ENCODE data around the gene POLD4.

The POLD4 gene

DNA sequence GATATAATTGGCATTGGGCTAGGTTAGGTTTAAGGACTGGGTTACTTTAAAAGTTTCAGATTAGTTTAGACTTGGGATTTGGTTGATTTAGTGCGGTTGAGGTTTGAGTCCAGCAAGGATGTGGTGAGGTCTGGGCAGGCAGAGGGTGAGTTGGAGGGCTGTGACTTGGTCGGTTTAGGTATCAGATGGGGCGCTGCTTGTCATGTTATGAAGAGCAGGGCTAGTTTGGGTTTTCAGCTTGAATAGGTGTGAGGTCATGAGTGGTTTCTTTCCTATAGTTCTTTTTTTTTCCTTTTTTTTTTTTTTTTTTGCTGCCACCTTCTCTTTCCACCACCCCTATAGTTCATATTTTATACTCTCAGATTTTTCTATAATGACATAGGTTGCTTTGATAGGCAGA is 15.3 kb upstream of the POLD4 start:
- no peak for DNase-seq (ENCODE audit: low read depth)
- TF ChIP-seq, protein P1, sequence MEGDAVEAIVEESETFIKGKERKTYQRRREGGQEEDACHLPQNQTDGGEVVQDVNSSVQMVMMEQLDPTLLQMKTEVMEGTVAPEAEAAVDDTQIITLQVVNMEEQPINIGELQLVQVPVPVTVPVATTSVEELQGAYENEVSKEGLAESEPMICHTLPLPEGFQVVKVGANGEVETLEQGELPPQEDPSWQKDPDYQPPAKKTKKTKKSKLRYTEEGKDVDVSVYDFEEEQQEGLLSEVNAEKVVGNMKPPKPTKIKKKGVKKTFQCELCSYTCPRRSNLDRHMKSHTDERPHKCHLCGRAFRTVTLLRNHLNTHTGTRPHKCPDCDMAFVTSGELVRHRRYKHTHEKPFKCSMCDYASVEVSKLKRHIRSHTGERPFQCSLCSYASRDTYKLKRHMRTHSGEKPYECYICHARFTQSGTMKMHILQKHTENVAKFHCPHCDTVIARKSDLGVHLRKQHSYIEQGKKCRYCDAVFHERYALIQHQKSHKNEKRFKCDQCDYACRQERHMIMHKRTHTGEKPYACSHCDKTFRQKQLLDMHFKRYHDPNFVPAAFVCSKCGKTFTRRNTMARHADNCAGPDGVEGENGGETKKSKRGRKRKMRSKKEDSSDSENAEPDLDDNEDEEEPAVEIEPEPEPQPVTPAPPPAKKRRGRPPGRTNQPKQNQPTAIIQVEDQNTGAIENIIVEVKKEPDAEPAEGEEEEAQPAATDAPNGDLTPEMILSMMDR (conservative IDR thresholded peaks at IDR 0.05; ENCODE audit: low read length) = no peak
- H3K4me3 ChIP-seq (ENCODE audit: low read length) = no peak overlapping the region

DNA sequence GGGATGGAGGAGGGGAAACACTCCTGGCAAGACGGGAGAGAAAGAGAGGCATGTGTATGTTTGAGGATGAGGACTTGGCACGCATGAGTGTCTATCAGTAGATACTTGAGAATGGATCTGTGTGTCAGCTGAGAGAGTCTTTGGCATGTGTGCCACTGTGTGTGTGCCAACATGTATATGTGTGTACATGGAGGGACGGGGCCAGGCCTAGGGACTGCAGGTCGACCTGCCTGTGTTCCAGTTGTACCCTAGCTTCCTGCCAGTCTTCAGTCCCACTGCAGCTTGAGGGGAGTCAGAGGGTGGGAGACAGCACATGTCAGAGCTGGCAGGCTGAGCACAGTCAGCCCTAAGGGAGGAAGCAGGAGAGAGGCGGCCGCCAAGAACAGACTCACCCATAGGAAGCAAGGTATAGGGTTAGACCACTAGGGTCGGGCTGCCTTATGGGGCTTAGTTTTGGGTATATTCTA is 14.4 kb upstream of the POLD4 start:
- TF ChIP-seq, protein P1 (conservative IDR thresholded peaks at IDR 0.05; ENCODE audit: low read length) = no peak
- DNase-seq (ENCODE audit: low read depth) = no peak
- no peak overlapping the region for H3K4me3 ChIP-seq (ENCODE audit: low read length)

DNA sequence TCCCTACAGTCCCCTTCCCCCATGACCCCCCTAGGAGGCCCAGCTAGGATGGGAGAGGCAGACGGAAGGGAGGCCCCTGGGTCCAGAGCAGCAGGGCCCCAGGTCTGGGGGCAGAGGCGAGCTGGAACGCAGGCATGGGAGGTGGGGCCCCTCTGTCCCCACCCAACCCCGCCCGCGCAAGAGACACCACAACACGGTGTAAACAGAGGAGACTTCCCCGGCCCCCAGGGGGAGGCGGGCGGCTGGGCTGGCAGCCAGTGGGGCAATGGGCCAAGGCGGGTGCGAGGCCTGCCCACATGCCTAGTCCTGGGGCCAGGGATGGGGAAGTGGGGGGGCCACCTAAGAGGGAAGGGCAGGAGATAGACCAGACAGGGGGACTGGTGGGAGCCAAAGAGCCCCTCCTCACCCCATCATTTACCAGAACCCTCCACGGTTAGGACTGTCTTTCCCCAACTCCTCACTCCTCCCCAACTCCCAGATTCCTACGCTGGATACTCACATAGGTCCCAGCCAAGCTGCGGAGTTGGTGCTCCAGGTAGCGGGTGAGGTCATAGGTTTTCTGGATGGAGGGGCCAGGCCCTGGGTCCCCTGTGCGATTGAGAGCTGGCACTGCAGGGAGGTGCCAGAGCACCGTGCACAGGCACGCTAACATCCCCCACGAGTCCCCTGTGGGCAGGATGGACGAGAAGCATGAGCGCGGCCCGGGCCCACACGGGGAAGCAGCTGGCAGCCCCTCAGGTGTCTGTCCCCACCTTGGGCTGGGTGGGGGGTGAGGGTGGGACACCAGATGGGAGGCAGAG is 13.8 kb upstream of the POLD4 start:
- DNase-seq (ENCODE audit: low read depth) = no peak
- TF ChIP-seq, protein P1 (conservative IDR thresholded peaks at IDR 0.05; ENCODE audit: low read length) = no peak
- H3K4me3 ChIP-seq (ENCODE audit: low read length) = no peak overlapping the region

DNA sequence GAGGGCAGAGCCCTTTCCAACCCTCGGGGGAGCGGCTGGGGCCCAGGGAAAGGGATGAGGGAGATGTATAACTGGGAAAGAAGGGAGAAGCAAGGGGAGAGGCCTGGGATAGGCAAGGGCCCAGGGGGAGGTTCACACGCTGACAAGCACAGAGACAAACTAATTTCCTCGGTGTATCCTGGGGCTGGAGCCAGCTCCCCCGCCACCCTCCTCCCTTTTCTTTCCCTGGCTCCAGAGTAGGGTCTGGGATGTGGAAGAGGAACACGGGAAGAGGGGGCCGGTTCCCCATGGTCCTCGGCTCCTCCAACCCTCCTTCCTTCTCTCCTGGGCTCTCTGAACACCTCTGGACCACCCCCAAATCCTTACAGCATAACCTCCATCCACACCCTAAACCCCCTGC is 13.2 kb upstream of the POLD4 start:
- H3K4me3 ChIP-seq (ENCODE audit: low read length) = no peak overlapping the region
- TF ChIP-seq, protein P1 (conservative IDR thresholded peaks at IDR 0.05; ENCODE audit: low read length) = no peak
- no peak for DNase-seq (ENCODE audit: low read depth)

DNA sequence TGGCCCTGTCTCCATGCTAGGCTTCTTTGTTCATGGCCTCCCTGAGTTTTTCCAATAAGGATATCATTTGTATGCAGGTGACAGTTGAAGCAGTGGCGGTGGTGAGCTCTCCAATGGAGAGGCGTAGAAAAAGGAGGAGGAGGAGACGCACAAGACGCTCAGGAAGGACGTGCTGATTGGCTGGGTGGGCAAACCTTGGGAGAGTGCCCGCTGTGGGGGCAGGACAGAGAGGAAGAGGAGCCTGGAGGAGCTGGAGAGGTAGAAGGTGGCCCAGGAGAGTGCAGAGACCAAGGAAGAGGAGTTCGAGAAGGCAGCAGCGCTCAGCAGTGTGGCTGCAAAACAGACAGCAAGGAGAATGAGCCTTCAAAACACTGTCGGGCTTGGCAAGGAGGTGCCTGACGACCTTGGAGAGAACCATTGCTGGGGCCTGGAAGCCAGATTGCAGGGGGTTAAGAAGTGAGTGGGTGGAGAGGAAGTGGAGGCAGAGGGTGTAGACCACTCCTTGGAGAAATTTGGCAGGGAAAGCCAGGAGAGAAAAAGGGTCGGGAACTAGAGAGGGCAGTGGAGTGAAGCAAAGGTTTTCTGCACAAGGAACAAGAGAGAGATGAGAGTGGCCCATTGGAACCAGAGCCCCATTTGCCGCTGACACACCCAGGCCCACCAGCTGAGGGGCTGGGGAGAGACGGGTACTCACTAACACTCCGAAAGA is 12.5 kb upstream of the POLD4 start:
- no peak for DNase-seq (ENCODE audit: low read depth)
- TF ChIP-seq, protein P1 (conservative IDR thresholded peaks at IDR 0.05; ENCODE audit: low read length) = no peak
- H3K4me3 ChIP-seq (ENCODE audit: low read length) = no peak overlapping the region

DNA sequence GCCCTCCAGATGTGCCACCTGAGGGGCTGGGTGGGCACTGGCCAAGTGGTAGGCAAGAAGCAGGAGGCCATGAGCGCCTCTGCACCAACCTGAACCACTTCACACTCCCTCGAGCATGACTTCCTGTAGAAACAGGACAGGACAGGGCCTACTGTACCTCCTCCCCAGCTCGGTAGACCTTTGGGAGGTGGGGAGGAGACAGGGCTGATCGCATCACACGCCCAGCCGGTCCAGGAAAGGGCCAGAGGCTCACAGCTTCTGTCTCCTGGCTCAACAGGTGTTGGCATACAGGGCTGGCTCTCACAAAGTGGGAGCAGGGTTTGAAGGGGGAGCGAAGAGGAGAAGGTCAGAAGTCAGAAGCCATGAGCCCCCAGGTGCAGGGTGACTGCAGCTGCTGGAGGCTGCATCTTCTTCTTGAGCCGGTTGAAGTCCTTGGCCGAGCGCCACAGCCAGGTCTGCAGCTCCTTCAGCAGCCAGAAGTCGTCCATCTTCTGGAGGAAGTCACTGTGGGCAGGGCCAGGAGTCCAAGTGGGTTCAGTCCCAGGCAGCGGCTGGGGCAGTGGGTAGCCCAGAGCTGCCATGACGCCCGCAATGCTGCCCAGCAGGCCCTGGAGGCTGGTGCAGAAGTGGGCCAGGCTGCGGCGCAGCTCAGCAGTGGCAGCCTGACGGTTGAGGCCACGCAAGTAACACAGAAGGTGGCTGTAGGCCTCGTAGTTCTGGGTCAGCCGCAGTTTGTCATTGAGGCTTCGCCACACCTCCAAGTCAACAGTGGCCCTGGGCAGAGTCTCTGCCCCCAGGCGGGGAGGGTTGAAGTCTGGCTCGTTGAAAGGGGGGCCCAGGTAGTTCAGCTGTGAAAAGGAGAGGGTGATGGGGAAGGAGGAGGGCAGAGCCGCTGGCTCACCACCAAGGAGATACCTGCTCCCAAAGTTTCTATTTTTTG is 11.7 kb upstream of the POLD4 start:
- no peak for DNase-seq (ENCODE audit: low read depth)
- no peak overlapping the region for H3K4me3 ChIP-seq (ENCODE audit: low read length)
- TF ChIP-seq, protein P1 (conservative IDR thresholded peaks at IDR 0.05; ENCODE audit: low read length) = no peak
